Dermis microvascular lymphatic vessel endothelial cell (primary cell): Measurements from ENCODE around the gene RNF141. TPM values are rescaled to one million over a fixed set of nuclear protein-coding genes. Genes with fewer than 3 reads are reported as not detected.
A peak's percentile ranks its signal among the peaks of the same experiment; 100 is the strongest.

Source experiments
- DNase-seq, 2 donors: peaks; one replicate each; pipeline versions ENCODE4 v3.0.0 to v3.0.0-alpha.2; 2010; ENCODE audit warnings: low read depth in 2 of 2
- total RNA-seq: library from RNA; depleted of rRNA; stranded (reverse); fragments of >200 nt; gene quantifications from 2 replicates; pipeline ENCODE4 v1.2.1, GENCODE V29; 2014

The RNF141 gene
- total RNA-seq, 1 donor from 2014 or later: 38.0 TPM

- no peak for DNase-seq
Observed at GRCh38 chr11:10561947-10562346, 21.0 kb upstream of the RNF141 start.

- DNase-seq: peak in 1 of 2 donors; percentile 51
Observed at GRCh38 chr11:10561043-10561818, 20.2 kb upstream of the RNF141 start.

DNA sequence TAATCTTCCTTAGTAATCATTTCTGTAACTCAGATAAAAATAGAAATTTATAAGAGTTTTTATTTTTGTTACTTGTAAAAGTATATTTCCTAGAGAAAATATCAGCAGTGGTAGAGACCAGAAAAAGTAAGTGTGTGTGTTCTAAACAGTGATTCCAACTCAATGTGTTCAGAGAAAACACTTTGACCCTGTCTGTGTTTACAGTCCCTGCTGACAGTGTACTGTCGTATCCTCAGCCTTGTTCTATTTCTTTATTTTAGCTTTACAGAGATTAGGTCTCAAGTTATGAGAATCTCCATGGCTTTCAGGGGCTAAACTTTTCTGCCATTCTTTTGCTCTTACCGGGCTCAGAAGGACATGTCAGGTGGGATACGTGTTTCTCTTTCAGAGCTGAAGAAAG, 17.3 kb upstream of the RNF141 start:
- DNase-seq: no peak

DNA sequence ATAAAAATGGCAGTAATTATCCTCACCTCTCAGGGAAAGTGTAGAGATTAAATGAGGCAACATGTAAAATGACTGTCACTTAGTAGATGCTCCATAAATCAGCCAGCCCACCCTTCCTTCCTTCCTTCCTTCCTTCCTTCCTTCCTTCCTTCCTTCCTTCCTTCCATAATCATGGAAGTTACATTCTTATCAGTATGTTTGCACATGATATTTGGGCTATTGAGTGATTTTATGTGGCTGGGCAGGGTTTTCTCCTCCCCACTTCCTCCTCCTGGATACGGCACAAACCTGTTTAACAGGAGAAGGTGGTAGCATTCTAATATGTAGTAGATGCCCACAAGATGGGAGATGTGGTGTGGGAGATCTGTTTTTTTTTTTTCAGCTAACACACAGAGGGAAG, 15.6 kb upstream of the RNF141 start:
- no peak for DNase-seq

DNA sequence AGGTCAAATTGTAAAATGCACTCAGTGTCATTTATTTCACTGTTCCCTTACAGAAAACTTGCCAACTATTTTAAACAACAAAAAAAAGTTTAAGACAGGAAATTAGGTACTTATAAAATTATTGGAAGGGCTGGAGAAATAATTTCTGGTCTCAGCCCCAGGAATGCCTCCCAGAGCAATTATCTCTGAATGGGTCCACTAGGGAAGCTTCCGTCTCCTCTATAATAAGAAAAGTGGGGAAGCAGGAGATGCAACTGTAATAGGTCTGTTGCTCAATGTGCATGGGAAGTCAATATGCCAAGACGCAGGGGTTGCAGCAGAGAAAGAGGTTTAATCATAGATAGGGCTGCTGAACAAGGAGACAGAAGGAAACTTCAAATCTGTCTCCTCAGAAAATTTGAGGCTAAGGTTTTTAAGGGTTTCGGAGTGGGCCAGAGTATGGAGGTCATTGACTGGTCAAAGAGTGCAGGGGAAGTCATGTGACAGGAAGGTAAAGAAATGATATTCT, 10.9 kb upstream of the RNF141 start:
- DNase-seq: no peak

DNA sequence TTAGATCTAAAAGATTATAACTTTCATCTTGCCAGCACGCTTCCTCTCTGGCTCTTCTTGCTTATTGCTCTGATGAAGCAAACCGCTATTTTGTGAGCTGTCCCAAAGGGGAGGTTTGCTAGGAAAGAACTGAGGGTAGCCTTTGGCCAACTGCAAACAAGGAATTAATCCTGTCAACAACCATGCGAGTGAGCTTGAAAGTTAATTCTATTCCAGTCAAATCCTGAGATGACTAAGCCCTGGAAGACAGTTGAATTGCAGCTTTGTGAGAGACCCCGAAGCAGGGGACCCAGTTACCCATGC, 10.3 kb upstream of the RNF141 start:
- DNase-seq: no peak

- peak in 1 of 2 donors; percentile 29 for DNase-seq
Observed at GRCh38 chr11:10550503-10551289, 9.7 kb upstream of the RNF141 start.

DNA sequence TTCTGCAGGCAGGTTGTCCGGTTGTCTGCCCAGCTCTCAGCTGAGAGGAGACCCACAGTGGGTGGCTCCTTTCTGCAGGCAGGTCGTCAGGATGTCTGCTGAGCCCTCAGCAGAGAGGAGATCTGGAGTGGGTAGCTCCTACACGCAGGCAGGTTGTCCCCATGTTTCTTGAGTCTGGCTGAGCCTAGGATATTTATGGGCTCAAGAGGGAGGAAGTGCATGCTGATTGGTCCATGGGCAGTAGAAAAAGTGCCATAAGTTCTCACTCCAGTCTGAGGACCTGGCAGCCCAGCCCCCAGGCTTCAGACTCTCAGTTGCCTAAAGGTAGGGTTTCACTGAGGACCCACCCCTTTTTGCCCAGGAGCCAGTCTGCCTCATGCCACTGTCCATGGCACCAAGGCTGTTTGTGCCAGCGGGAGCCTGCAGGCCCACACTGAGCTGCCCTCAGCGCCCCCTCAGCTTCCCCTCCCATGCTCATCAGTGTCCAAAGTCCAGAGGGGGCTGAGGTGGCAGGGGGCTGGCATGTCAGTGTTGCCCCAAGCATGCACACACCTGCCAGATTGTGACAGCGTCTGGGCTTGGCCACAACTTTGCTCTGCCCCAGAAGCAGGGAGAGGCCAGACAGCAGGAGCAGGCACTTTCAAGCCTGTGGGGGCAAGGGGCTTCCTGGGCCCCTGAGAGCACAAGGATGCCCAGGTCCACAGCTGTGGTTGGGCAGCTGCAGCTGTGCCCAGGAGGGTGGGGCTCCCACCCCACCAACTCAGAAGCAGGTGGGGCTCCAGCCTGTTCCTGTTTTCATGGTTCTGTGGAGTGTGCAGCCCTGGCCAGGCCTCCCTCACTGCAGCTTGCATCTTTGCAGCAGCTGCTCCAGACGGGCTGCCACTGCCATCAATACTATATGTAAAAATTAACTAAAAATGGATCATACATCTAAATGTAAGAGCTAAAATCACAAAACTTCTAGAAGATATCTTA, 3.8 kb upstream of the RNF141 start:
- no peak for DNase-seq

GRCh38 chr11:10543782-10544181, 2.8 kb upstream of the RNF141 start:
- DNase-seq: no peak

DNA sequence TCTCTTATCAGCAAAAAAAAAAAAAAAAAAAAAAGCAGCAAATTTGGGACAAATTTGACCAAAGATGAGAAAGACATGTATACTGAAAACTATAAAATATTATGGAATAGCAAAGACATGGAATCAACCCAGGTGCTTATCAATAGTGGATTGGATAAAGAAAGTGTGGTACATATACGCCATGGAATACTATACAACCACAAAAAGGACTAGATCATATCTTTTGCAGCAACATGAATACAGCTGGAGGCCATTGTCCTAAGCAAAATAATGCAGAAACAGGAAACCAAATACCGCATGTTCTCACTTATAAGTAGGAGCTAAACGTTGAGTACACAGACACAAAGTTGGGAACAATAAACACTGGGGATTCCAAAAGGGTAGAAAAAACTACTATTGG, 1.8 kb upstream of the RNF141 start:
- no peak for DNase-seq

GRCh38 chr11:10541561-10541930, 559 bp upstream of the RNF141 start:
- no peak for DNase-seq

DNA sequence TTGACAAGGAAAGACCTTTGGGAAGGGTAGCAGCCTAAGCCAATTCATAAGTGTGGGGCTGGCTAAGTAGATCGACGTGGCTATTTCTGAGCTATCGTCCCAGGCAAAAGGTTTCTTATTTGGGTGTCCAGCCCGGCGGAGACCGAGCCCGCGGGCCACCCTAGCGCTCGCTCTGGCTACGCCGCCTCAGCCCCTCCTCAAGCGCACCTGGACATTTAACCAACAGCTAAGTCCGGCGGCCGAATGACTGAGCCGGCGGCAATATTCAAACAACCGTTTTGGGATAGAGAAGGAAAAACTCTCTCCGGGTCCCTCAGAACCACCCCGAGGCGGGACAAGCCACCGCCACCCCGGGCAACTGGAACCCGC, 457 bp downstream of the RNF141 start:
- DNase-seq: peak in 1 of 2 donors; percentile 57

GRCh38 chr11:10539339-10539738, 1.6 kb downstream of the RNF141 start:
- no peak for DNase-seq

- DNase-seq: no peak
Observed at GRCh38 chr11:10538924-10539323, 2.1 kb downstream of the RNF141 start.

DNA sequence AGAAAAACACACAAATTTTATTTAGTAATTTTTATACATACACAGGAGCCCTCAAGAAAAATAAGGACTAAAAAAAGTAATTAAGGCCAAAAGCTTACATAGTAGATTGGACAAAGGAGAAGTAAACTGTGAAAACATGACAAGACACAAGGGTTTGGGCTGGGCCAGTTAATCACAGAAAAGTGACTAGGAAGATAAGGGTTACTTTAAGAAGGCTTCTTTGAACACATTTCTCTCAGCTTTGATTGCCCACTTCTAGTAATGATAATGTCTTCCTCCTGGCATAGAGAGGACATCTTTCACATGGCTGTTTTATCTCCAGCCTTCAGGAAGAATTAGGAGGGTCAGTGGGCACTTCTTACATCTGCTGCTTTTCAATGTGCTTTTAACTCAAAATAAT, 3.4 kb downstream of the RNF141 start:
- no peak for DNase-seq

- DNase-seq: peak in 1 of 2 donors; percentile 45
Observed at GRCh38 chr11:10534316-10534715, 6.7 kb downstream of the RNF141 start.

- DNase-seq: no peak
Observed at GRCh38 chr11:10533323-10533722, 7.7 kb downstream of the RNF141 start.

- no peak for DNase-seq
Observed at GRCh38 chr11:10532526-10532925, 8.5 kb downstream of the RNF141 start.

DNA sequence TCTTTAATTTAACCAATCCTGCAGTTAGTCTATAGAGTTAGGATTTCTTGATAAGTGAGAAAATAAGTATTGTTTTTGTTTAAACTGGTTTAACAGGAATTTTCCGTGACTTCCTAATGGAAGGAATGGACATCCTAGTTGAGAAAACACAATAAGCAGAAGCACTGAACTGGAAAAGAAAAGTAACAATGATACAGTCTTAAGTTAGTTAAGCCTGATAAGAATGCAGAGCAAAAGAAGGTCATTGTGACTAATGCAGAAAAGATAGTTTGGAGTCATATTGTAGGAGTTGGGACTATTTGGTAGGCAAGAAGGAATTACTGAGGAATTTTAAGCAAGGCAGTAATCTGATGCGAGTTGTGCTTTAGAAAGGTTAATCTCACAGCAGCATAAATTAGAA, 11.7 kb downstream of the RNF141 start:
- DNase-seq: no peak

DNA sequence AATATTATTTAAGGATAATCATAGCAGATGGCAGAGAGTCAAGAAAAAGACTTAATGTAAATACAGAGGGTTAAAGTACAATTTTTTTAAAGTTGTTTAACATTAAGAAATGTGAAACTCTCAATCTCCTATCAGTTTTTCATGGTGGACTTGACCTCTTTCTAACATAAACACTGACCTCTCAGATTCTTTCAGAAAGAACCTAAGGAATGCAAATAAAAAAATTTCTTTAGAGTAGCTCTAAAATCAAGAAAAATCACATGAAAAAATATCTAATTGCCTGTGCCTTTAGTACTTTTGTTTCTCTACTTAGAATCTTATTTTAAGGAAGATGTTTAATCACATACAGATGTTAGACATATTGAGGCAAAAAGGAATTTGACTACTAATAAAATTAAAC, 12.9 kb downstream of the RNF141 start:
- no peak for DNase-seq

DNA sequence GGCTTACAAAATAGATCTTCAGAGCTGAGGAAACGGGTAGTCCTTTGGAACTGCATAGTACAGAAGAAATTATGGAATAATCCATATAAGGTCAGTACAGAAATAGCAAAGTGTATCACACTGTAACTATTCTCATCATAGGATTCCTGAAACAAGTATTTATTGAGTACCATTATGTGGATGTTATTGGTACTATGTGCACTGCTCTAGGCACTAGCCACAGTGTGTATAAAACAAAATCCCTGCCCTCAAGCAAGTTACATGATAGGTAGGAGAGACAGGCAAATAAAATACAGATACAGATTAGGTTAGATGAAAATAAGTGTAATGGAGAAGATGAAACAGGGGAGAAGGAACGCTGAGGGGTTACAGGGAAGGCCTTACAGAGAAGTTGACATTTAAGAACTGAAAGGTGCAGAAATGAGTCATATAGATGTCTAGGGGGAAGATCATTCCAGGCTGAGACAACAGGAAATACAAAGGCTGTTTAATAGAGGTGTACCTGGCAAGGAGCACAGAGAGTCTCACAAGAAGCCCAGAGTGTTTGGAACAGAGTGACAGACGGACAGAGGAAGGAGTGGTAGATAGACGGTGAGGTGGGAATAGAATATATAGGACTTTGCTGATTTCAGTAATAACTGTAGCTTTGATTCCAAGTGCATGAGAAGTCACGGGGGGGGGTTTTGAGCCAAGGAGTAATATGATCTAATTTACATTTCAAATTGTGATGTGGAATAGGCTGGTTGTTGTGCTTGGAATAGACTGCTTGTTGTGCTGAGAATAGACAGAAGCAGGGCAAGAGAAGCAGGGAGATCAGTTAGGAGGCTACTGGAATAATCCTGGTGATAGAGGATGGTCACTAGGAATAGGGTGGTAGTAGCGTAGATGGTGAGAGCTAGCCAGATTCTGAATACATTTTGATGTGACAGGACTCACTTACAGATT, 13.7 kb downstream of the RNF141 start:
- DNase-seq: peak in 1 of 2 donors; percentile 22
